ACC112 (cell line): ENCODE results near the gene SMKR1.

ENCODE experiments used
- H2AFZ ChIP-seq: fragments of 200-600 bp; sonication (generic); one replicate; pipeline ENCODE4 v1.6.0; 2017; ENCODE audit warnings: antibody characterized with exemption, low read length; ENCODE audit not compliant: unreplicated experiment
- H3K27ac ChIP-seq: fragments of 200-600 bp; sonication (generic); 2 replicates; pipeline ENCODE4 v1.5.1; 2014; ENCODE audit warnings: low read depth, mild to moderate bottlenecking, antibody characterized with exemption, low read length, moderate library complexity
- H3K27me3 ChIP-seq: fragments of 200-600 bp; sonication (generic); 2 replicates; pipeline ENCODE4 v1.6.1; 2014; ENCODE audit warnings: mild to moderate bottlenecking, antibody characterized with exemption, low read length, moderate library complexity, mixed read lengths; ENCODE audit not compliant: insufficient read depth
- H3K36me3 ChIP-seq: fragments of 200-600 bp; sonication (generic); 2 replicates; pipeline ENCODE4 v1.6.1; 2016; ENCODE audit warnings: mild to moderate bottlenecking, antibody characterized with exemption, low read length, moderate library complexity, mixed read lengths; ENCODE audit not compliant: insufficient read depth
- H3K4me1 ChIP-seq: fragments of 200-600 bp; sonication (generic); one replicate; pipeline ENCODE4 v1.6.1; 2016; ENCODE audit warnings: low read length, mixed read lengths; ENCODE audit not compliant: insufficient read depth, unreplicated experiment, control insufficient read depth
- H3K4me3 ChIP-seq: fragments of 200-600 bp; sonication (generic); 2 replicates; pipeline ENCODE4 v1.5.1; 2014; ENCODE audit warnings: mild to moderate bottlenecking, low read depth, low read length
- H3K79me2 ChIP-seq: fragments of 200-600 bp; sonication (generic); one replicate; pipeline ENCODE4 v1.6.0; 2016; ENCODE audit warnings: low read length; ENCODE audit not compliant: control insufficient read depth, unreplicated experiment, insufficient read depth

The SMKR1 gene

GRCh38 chr7:129540340-129540739 is 38.0 kb downstream of the SMKR1 start:
- no peaks in the 10 kb centered on the region for H3K27me3 ChIP-seq
- no peaks in the 10 kb centered on the region for H3K36me3 ChIP-seq
- H3K4me1 ChIP-seq: no peaks in the 10 kb centered on the region
- H3K79me2 ChIP-seq: no peaks in the 10 kb centered on the region
- no peak overlapping the region for H2AFZ ChIP-seq
- no peak overlapping the region for H3K4me3 ChIP-seq
- no peak overlapping the region for H3K27ac ChIP-seq

- no peaks in the 10 kb centered on the region for H3K27me3 ChIP-seq
- no peaks in the 10 kb centered on the region for H3K79me2 ChIP-seq
- H3K4me1 ChIP-seq: no peaks in the 10 kb centered on the region
- H3K27ac ChIP-seq: no peak overlapping the region
- no peak overlapping the region for H3K4me3 ChIP-seq
- no peak overlapping the region for H2AFZ ChIP-seq
- H3K36me3 ChIP-seq: no peaks in the 10 kb centered on the region
Observed at GRCh38 chr7:129544700-129545099, 42.4 kb downstream of the SMKR1 start.

DNA sequence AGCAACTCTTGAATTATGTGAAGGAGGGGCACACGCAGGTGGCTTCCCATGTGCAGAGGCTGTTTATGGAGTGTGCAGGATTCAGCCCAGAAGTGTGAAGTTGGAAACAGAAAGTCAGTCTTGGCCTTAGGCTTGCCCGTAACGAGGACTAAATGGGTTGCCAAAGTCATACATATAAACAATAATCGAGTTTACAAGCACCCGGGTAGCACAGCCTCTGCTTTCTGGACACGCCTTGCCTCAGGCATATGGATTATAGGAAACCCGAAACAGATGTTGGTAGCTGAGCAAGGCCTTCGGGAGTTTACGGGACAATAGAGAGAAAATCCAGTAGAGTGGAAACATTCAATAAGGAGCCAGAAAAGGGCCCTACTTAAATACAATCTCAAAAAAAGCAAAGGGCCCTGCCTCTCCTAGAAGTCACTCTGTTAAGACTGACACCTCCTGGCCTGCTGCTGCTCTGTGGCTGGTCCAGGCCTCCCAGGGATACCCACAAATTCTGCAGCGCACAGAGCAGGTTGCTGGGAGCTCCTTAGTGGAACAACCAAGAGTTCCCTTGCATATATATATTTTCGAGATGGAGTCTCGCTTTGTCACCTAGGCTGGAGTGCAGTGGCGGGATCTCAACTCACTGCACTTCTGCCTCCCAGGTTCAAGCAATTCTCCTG is 48.5 kb downstream of the SMKR1 start:
- Histone ChIP-seq H3K27me3 (no peaks in the 10 kb centered on the region), H3K4me3 (no peak overlapping the region), H3K27ac (no peak overlapping the region), H3K36me3 (no peaks in the 10 kb centered on the region), H3K79me2 (no peaks in the 10 kb centered on the region), H3K4me1 (no peaks in the 10 kb centered on the region), H2AFZ (no peak overlapping the region)

- no peaks in the 10 kb centered on the region for H3K4me1 ChIP-seq
- H3K27me3 ChIP-seq: no peaks in the 10 kb centered on the region
- no peaks in the 10 kb centered on the region for H3K79me2 ChIP-seq
- no peak overlapping the region for H3K4me3 ChIP-seq
- no peaks in the 10 kb centered on the region for H3K36me3 ChIP-seq
- no peak overlapping the region for H2AFZ ChIP-seq
- no peak overlapping the region for H3K27ac ChIP-seq
Observed at GRCh38 chr7:129553899-129554461, 51.6 kb downstream of the SMKR1 start.

GRCh38 chr7:129556607-129557133 is 54.3 kb downstream of the SMKR1 start:
- no peak overlapping the region for H3K27ac ChIP-seq
- no peak overlapping the region for H2AFZ ChIP-seq
- 0 out of 2 replicates have a peak, but pooled peaks cover 3% of the 10 kb centered on the region for H3K27me3 ChIP-seq
- no peak overlapping the region for H3K4me3 ChIP-seq
- no peaks in the 10 kb centered on the region for H3K36me3 ChIP-seq
- no peaks in the 10 kb centered on the region for H3K79me2 ChIP-seq
- H3K4me1 ChIP-seq: no peaks in the 10 kb centered on the region

DNA sequence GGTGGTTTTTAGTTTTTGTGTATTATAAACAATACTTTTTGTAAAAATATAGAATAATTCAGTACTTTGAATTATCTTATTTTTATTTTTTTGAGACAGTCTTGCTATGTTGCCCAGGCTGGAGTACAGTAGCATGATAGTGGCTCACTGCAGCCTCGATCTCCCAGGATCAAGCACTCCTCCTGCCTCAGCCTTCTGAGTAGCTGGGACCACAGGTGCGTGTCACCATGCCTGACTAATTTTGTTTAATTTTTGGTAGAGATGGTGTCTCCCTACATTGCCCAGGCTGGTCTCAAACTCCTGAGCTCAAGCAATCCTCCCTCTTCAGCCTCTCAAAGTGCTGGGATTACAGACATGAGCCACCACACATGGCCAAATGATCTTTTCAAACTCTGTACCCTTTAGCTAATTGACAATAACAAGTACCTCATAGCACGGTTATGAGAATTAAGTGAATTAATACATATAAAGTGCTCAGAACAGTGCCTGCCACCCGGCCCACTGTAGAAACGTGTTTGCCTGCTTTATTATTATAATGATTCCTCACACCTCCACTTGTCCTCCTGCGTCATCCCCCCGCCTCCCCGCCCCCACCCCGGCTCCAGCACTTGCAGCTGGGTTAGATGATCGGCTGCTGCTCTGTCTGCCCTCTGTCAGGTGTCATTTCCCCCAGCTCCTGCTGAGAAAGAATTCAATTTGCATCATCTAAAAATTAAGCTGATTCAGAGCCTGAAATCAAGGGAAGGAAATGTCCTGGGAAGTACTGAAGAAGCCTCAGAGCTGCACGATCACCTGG is 55.6 kb downstream of the SMKR1 start:
- 0 out of 2 replicates have a peak, but pooled peaks cover 4% of the 10 kb centered on the region for H3K27me3 ChIP-seq
- H3K27ac ChIP-seq: no peak overlapping the region
- H3K36me3 ChIP-seq: no peaks in the 10 kb centered on the region
- H3K4me1 ChIP-seq: no peaks in the 10 kb centered on the region
- H3K79me2 ChIP-seq: no peaks in the 10 kb centered on the region
- no peak overlapping the region for H2AFZ ChIP-seq
- H3K4me3 ChIP-seq: no peak overlapping the region

DNA sequence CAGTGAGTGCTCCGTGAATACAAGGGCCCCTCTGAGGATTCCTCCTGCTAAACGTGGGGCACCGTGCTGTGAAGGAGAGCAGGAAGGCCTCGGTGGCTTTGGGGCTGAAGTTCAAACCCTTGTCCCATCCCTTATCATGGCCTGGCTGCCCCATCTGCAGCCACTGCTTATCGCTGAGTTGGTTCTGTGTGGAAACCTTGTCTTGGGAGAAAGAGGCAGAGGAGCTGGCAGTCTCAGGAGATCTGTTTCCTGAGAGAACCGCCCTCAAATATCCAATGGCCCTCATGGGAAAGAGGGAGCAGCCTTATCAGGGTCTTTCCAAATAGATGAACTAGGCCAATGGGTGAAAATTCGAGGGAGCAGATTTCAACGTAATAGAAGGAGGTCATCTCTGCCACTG is 57.2 kb downstream of the SMKR1 start:
- H3K4me3 ChIP-seq: no peak overlapping the region
- H2AFZ ChIP-seq: no peak overlapping the region

DNA sequence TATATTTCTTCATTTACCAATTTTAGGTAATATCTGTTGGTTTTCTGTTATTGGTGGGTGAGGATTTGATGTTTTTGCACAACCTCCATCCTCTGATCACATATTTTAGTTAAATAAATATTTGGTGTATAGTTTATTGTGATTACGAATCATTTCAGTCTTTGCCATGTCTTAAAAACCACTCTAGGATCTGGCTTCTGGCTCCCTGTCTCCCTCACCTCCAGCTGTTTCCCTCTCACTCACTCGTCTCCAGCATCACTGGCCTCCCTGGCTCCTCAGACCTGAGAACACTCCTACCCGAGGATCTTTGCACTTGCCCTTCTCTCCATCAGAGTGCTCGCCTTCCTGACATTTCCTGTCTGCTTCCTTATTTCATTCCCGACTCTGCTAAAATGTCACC is 58.5 kb downstream of the SMKR1 start:
- peaks cover 18% of the 10 kb centered on the region; the same call in 1 of the 2 replicates for H3K27me3 ChIP-seq
- no peak overlapping the region for H3K4me3 ChIP-seq
- H3K27ac ChIP-seq: no peak overlapping the region
- no peaks in the 10 kb centered on the region for H3K4me1 ChIP-seq
- H3K36me3 ChIP-seq: no peaks in the 10 kb centered on the region
- H3K79me2 ChIP-seq: no peaks in the 10 kb centered on the region
- H2AFZ ChIP-seq: no peak overlapping the region

More for the DNA sequence above, 57.2 kb downstream of the SMKR1 start:
- peaks cover 18% of the 10 kb centered on the region; the same call in 1 of the 2 replicates for H3K27me3 ChIP-seq
- no peak overlapping the region for H3K27ac ChIP-seq
- no peaks in the 10 kb centered on the region for H3K4me1 ChIP-seq
- H3K36me3 ChIP-seq: no peaks in the 10 kb centered on the region
- no peaks in the 10 kb centered on the region for H3K79me2 ChIP-seq

DNA sequence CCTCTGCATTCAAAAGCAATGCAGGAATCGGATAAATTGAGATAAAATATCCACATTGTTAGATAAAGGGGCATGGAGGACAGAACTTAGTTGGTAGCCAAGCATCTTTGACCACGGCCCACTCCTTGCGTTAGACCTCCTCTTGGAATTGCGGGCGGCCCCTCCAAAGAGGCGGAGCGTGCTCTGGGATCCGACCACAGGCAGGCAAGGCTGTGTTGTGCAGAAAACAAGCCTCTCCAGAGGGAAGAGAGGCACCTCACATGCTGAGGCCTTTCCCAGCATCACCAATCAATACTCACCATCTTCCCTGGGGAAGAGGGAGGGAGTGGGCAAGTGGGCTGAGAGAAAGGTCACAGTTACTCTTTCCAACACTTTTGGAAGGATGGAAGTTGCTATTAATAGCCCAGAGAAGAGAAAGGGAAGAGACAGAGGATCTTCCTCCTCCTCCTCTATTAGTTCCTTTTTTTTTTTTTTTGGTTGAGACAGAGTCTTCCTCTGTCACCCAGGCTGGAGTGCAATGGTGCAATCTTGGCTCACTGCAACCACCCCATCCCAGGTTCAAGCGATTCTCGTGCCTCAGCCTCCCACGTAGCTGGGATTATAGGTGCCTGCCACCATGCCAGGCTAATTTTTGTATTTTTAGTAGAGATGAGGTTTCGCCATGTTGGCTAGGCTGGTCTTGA is 59.5 kb downstream of the SMKR1 start:
- H3K79me2 ChIP-seq: no peaks in the 10 kb centered on the region
- H2AFZ ChIP-seq: no peak overlapping the region
- H3K4me1 ChIP-seq: no peaks in the 10 kb centered on the region
- H3K36me3 ChIP-seq: no peaks in the 10 kb centered on the region
- no peak overlapping the region for H3K4me3 ChIP-seq
- peaks cover 18% of the 10 kb centered on the region; the same call in 1 of the 2 replicates for H3K27me3 ChIP-seq
- no peak overlapping the region for H3K27ac ChIP-seq
